Right renal pelvis (tissue), 4 donors: ENCODE results near the gene NDEL1. TPM values are rescaled to one million over a fixed set of nuclear protein-coding genes. Genes with fewer than 3 reads are reported as not detected.

Source experiments
- DNase-seq, 4 donors: peaks; one replicate each; pipeline ENCODE4 v3.0.0-alpha.2; 2013; ENCODE audit warnings: low read depth in 4 of 4, low spot score in 3 of 4, missing footprints in 1 of 4
- polyA plus RNA-seq, 4 donors: library from polyadenylated mRNA; unstranded; fragments of 120-200 nt; gene quantifications; one replicate each; pipeline ENCODE4 v1.2.1, GENCODE V29; 2013; ENCODE audit not compliant: insufficient read length in 4 of 4

Gene NDEL1
- polyA plus RNA-seq, 4 donors = 40.9 to 48.1 (median 43.8) TPM

- no peak for DNase-seq
These were observed 40.1 kb downstream of the NDEL1 start for GRCh38 chr17:8475781-8476180.

- no peak for DNase-seq
These were observed 41.1 kb downstream of the NDEL1 start for GRCh38 chr17:8476741-8477140.

- DNase-seq = no peak
These were observed 41.5 kb downstream of the NDEL1 start for GRCh38 chr17:8477171-8477570.

GRCh38 chr17:8477715-8478441 is 42.2 kb downstream of the NDEL1 start:
- DNase-seq = no peak

GRCh38 chr17:8479431-8479947 is 43.8 kb downstream of the NDEL1 start:
- DNase-seq = no peak

GRCh38 chr17:8480011-8480976 is 44.6 kb downstream of the NDEL1 start:
- DNase-seq = no peak

GRCh38 chr17:8481089-8481488 is 45.4 kb downstream of the NDEL1 start:
- DNase-seq = no peak

GRCh38 chr17:8481703-8482102 is 46.0 kb downstream of the NDEL1 start:
- no peak for DNase-seq

GRCh38 chr17:8482546-8482945 is 46.9 kb downstream of the NDEL1 start:
- DNase-seq = no peak

GRCh38 chr17:8484465-8484864 is 48.8 kb downstream of the NDEL1 start:
- no peak for DNase-seq

- DNase-seq = no peak
These were observed 49.8 kb downstream of the NDEL1 start for GRCh38 chr17:8485491-8485890.

GRCh38 chr17:8487130-8487645 is 51.5 kb downstream of the NDEL1 start:
- no peak for DNase-seq

- DNase-seq = no peak
These were observed 52.1 kb downstream of the NDEL1 start for GRCh38 chr17:8487743-8488142.

GRCh38 chr17:8488491-8488890 is 52.8 kb downstream of the NDEL1 start:
- DNase-seq = no peak

- no peak for DNase-seq
These were observed 53.2 kb downstream of the NDEL1 start for GRCh38 chr17:8488901-8489300.

- no peak for DNase-seq
These were observed 54.2 kb downstream of the NDEL1 start for GRCh38 chr17:8489841-8490240.

GRCh38 chr17:8490256-8491023 is 54.8 kb downstream of the NDEL1 start:
- no peak for DNase-seq

GRCh38 chr17:8492121-8492520 is 56.4 kb downstream of the NDEL1 start:
- no peak for DNase-seq

- DNase-seq = no peak
These were observed 58.3 kb downstream of the NDEL1 start for GRCh38 chr17:8494021-8494420.

GRCh38 chr17:8494506-8495111 is 58.9 kb downstream of the NDEL1 start:
- no peak for DNase-seq
